WTC11 (cell line): ENCODE measurements around the gene EHD3. TPM values are rescaled to one million over a fixed set of nuclear protein-coding genes. Genes with fewer than 3 reads are reported as not detected.

ENCODE experiments used
- ATAC-seq: fragments of 200-7000 bp; cut with Tn5 transposase; 2 replicates; pipeline ENCODE4 v1.10.0; 2021; ENCODE audit warnings: mild to moderate bottlenecking, moderate library complexity
- CTCF ChIA-PET: fragments of 300-600 bp; sonication (Branson Sonifier 250); formaldehyde crosslinking; loops from one replicate; lab custom pipeline; 2021; ENCODE audit warnings: antibody characterized with exemption; lab: Charles Lee
- POLR2A ChIA-PET: fragments of 350-600 bp; sonication (Branson Sonifier 250); formaldehyde crosslinking; loops from one replicate; lab custom pipeline; 2021; ENCODE audit warnings: antibody characterized with exemption; lab: Charles Lee
- DNase-seq: peaks from one replicate; pipeline ENCODE4 v3.0.0; 2021; ENCODE audit warnings: low spot score
- H3K27ac Mint-ChIP-seq: 2 replicates; pipeline ENCODE4 v1.8.0; 2021; ENCODE audit warnings: mixed read lengths
- H3K27me3 Mint-ChIP-seq: 2 replicates; pipeline ENCODE4 v1.8.0; 2021; ENCODE audit warnings: low read depth, mild to moderate bottlenecking, moderate library complexity, mixed read lengths
- H3K36me3 Mint-ChIP-seq: 2 replicates; pipeline ENCODE4 v1.8.0; 2021; ENCODE audit warnings: mixed read lengths
- H3K4me1 Mint-ChIP-seq: 2 replicates; pipeline ENCODE4 v1.8.0; 2022; ENCODE audit warnings: mixed read lengths
- H3K4me3 Mint-ChIP-seq: 2 replicates; pipeline ENCODE4 v1.8.0; 2021; ENCODE audit warnings: mild to moderate bottlenecking, moderate library complexity, mixed read lengths
- H3K9me3 Mint-ChIP-seq: 2 replicates; pipeline ENCODE4 v1.8.0; 2021; ENCODE audit warnings: mixed read lengths
- ATF6 ChIP-seq: sonication (generic); formaldehyde crosslinking; IDR thresholded peaks from 2 replicates; pipeline ENCODE4 v1.8.1; 2023; ENCODE audit warnings: mild to moderate bottlenecking, missing genetic modification reagents
- CBFB ChIP-seq: sonication (generic); formaldehyde crosslinking; IDR thresholded peaks from 2 replicates; pipeline ENCODE4 v1.8.1; 2022; ENCODE audit warnings: mild to moderate bottlenecking, low read depth, missing genetic modification reagents
- E2F5 ChIP-seq: sonication (generic); formaldehyde crosslinking; IDR thresholded peaks from 2 replicates; pipeline ENCODE4 v1.8.1; 2022; ENCODE audit warnings: mild to moderate bottlenecking, moderate library complexity, missing genetic modification reagents
- ESRRA ChIP-seq: sonication (generic); formaldehyde crosslinking; IDR thresholded peaks from 2 replicates; pipeline ENCODE4 v1.8.1; 2022; ENCODE audit warnings: mild to moderate bottlenecking, missing genetic modification reagents, borderline replicate concordance
- ETV6 ChIP-seq: sonication (generic); formaldehyde crosslinking; IDR thresholded peaks from 2 replicates; pipeline ENCODE4 v1.8.1; 2022; ENCODE audit warnings: mild to moderate bottlenecking, missing genetic modification reagents
- FOXP1 ChIP-seq: sonication (generic); formaldehyde crosslinking; IDR thresholded peaks from 2 replicates; pipeline ENCODE4 v1.8.0; 2022; ENCODE audit warnings: missing genetic modification reagents, mild to moderate bottlenecking, moderate library complexity, borderline replicate concordance
- GRHL2 ChIP-seq: fragments of 250-450 bp; sonication (Bioruptor Pico); IDR thresholded peaks from 2 replicates; pipeline ENCODE4 v1.8.0; 2022; ENCODE audit warnings: mild to moderate bottlenecking, moderate library complexity; ENCODE audit not compliant: insufficient replicate concordance, severe bottlenecking
- JUN ChIP-seq: sonication (generic); formaldehyde crosslinking; IDR thresholded peaks from 2 replicates; pipeline ENCODE4 v1.8.0; 2023; ENCODE audit warnings: mild to moderate bottlenecking, missing genetic modification reagents
- MYBL2 ChIP-seq: sonication (generic); formaldehyde crosslinking; IDR thresholded peaks from 2 replicates; pipeline ENCODE4 v1.8.1; 2023; ENCODE audit warnings: mild to moderate bottlenecking, moderate library complexity, missing genetic modification reagents
- NFYB ChIP-seq: sonication (generic); formaldehyde crosslinking; conservative IDR thresholded peaks from 2 replicates; pipeline ENCODE4 v1.8.0; 2022; ENCODE audit warnings: low read depth, missing genetic modification reagents
- NR1H2 ChIP-seq: sonication (generic); formaldehyde crosslinking; IDR thresholded peaks from 2 replicates; pipeline ENCODE4 v1.9.0; 2021; ENCODE audit warnings: mild to moderate bottlenecking, moderate library complexity, missing genetic modification reagents
- OVOL2 ChIP-seq: fragments of 250-450 bp; sonication (Bioruptor Pico); IDR thresholded peaks from 2 replicates; pipeline ENCODE4 v1.9.0; 2021; ENCODE audit warnings: mild to moderate bottlenecking, borderline replicate concordance
- PREB ChIP-seq: sonication (generic); formaldehyde crosslinking; IDR thresholded peaks from 2 replicates; pipeline ENCODE4 v1.8.1; 2022; ENCODE audit warnings: mild to moderate bottlenecking, missing genetic modification reagents, moderate library complexity, borderline replicate concordance
- PRRX2 ChIP-seq: fragments of 250-450 bp; sonication (Bioruptor Pico); IDR thresholded peaks from 2 replicates; pipeline ENCODE4 v1.8.0; 2021; ENCODE audit warnings: mild to moderate bottlenecking
- SOX15 ChIP-seq: fragments of 250-450 bp; sonication (Bioruptor Pico); IDR thresholded peaks from 2 replicates; pipeline ENCODE4 v1.9.0; 2021; ENCODE audit warnings: mild to moderate bottlenecking
- SP1 ChIP-seq: sonication (generic); formaldehyde crosslinking; conservative IDR thresholded peaks from 2 replicates; pipeline ENCODE4 v1.8.1; 2022; ENCODE audit warnings: missing genetic modification reagents
- ZNF317 ChIP-seq: sonication (generic); formaldehyde crosslinking; IDR thresholded peaks from 2 replicates; pipeline ENCODE4 v1.8.1; 2023; ENCODE audit warnings: low read depth, mild to moderate bottlenecking, moderate library complexity, missing genetic modification reagents, borderline replicate concordance
- total RNA-seq: library from RNA; stranded (reverse); gene quantifications from 3 replicates; pipeline ENCODE4 v1.2.3, GENCODE V29; 2021
- TF ChIP-seq, protein P1 (sequence below): fragments of 200-600 bp; IDR thresholded peaks from 2 replicates; pipeline ENCODE4 v1.8.0; 2022; ENCODE audit warnings: antibody characterized with exemption
- TF ChIP-seq, protein P2 (sequence below): sonication (generic); formaldehyde crosslinking; IDR thresholded peaks from 2 replicates; pipeline ENCODE4 v1.8.0; 2022; ENCODE audit warnings: mild to moderate bottlenecking, missing genetic modification reagents
- TF ChIP-seq, protein P3 (sequence below): sonication (generic); formaldehyde crosslinking; IDR thresholded peaks from 2 replicates; pipeline ENCODE4 v1.8.1; 2023; ENCODE audit warnings: mild to moderate bottlenecking, moderate library complexity, missing genetic modification reagents

EHD3 gene
- total RNA-seq, 1 experiment from 2014 or later, result 10.0 TPM

DNA sequence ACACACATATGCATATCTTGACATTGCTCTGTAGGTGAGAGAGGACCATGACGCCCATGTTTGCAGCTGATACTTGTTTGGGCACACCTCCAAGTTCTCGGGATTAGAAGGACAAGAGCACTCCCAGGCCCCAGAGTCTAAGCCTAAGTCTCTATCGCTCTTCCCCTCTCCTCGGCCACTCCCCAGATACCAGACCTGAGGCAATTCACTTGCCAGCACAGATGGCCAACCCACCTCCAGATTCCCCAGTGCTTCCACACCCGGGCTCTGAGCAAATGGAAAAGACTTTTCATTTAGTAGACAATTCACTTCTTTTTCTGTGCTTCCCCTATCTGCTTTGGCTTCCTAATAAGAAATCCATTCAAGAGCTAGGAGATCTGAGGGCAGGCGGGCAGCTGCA is 32.9 kb downstream of the EHD3 start:
- Mint-ChIP-seq H3K27ac (no peak overlapping the region), H3K9me3 (no peaks in the 10 kb centered on the region), H3K4me1 (peaks cover 32% of the 10 kb centered on the region), H3K36me3 (peaks cover 28% of the 10 kb centered on the region)
- CTCF ChIA-PET, result interaction anchor here (1.4 to 1.6 kb wide), 2 partner anchors 10 to 33 kb away, joined by 3 to 6 read pairs; partner anchors contain the start of gene EHD3
- TF ChIP-seq PRRX2 (no peak), ZNF317 (CRISPR knock-in tag) (no peak), PREB (no peak), ATF6 (CRISPR knock-in tag) (no peak), CBFB (CRISPR knock-in tag) (no peak), FOXP1 (CRISPR knock-in tag) (no peak), SOX15 (CRISPR knock-in tag) (no peak), MYBL2 (no peak), ETV6 (CRISPR knock-in tag) (no peak), NR1H2 (CRISPR knock-in tag) (no peak), JUN (CRISPR knock-in tag) (no peak), E2F5 (CRISPR knock-in tag) (no peak), GRHL2 (CRISPR knock-in tag) (no peak), ESRRA (no peak), OVOL2 (no peak), SP1 (CRISPR knock-in tag) (no peak), NFYB (no peak)
- TF ChIP-seq, protein P1, sequence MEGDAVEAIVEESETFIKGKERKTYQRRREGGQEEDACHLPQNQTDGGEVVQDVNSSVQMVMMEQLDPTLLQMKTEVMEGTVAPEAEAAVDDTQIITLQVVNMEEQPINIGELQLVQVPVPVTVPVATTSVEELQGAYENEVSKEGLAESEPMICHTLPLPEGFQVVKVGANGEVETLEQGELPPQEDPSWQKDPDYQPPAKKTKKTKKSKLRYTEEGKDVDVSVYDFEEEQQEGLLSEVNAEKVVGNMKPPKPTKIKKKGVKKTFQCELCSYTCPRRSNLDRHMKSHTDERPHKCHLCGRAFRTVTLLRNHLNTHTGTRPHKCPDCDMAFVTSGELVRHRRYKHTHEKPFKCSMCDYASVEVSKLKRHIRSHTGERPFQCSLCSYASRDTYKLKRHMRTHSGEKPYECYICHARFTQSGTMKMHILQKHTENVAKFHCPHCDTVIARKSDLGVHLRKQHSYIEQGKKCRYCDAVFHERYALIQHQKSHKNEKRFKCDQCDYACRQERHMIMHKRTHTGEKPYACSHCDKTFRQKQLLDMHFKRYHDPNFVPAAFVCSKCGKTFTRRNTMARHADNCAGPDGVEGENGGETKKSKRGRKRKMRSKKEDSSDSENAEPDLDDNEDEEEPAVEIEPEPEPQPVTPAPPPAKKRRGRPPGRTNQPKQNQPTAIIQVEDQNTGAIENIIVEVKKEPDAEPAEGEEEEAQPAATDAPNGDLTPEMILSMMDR, result no peak
- TF ChIP-seq, protein P2, sequence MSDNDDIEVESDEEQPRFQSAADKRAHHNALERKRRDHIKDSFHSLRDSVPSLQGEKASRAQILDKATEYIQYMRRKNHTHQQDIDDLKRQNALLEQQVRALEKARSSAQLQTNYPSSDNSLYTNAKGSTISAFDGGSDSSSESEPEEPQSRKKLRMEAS (CRISPR knock-in tag), result no peak
- TF ChIP-seq, protein P3, sequence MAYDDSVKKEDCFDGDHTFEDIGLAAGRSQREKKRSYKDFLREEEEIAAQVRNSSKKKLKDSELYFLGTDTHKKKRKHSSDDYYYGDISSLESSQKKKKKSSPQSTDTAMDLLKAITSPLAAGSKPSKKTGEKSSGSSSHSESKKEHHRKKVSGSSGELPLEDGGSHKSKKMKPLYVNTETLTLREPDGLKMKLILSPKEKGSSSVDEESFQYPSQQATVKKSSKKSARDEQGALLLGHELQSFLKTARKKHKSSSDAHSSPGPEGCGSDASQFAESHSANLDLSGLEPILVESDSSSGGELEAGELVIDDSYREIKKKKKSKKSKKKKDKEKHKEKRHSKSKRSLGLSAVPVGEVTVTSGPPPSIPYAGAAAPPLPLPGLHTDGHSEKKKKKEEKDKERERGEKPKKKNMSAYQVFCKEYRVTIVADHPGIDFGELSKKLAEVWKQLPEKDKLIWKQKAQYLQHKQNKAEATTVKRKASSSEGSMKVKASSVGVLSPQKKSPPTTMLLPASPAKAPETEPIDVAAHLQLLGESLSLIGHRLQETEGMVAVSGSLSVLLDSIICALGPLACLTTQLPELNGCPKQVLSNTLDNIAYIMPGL, result no peak
- TF ChIP-seq, all 79 proteins: peak for 0
- ATAC-seq, result no peak
- POLR2A ChIA-PET, result no interaction called here
- Mint-ChIP-seq H3K27me3 (no peaks in the 10 kb centered on the region), H3K4me3 (no peak overlapping the region)
- no peak for DNase-seq
